WERI-Rb-1 (cell line): ENCODE measurements around the gene IGSF3.
"Not testable (repeated sequence)": the region's sequence is repeated elsewhere in the genome, so short reads cannot be mapped to it uniquely, and the experiment has no call there.

ENCODE experiments used
- DNase-seq: peaks from one replicate; pipeline ENCODE4 v3.0.0-alpha.2; 2020
- H3K27ac ChIP-seq: fragments of 250-450 bp; sonication (Bioruptor Pico); 2 replicates; pipeline ENCODE4 v1.5.1; 2020; ENCODE audit warnings: mild to moderate bottlenecking, moderate library complexity
- H3K27me3 ChIP-seq: fragments of 250-450 bp; sonication (Bioruptor Pico); 2 replicates; pipeline ENCODE4 v1.5.1; 2021; ENCODE audit warnings: mild to moderate bottlenecking, low read depth, moderate library complexity; ENCODE audit not compliant: insufficient read depth, severe bottlenecking
- H3K36me3 ChIP-seq: fragments of 250-450 bp; sonication (Bioruptor Pico); 2 replicates; pipeline ENCODE4 v1.5.1; 2020; ENCODE audit warnings: mild to moderate bottlenecking, moderate library complexity
- H3K4me3 ChIP-seq: 2 replicates; pipeline ENCODE4 v1.5.1; 2011; ENCODE audit warnings: low read depth, mild to moderate bottlenecking, control low read depth, low read length
- H3K9me3 ChIP-seq: fragments of 250-450 bp; sonication (Bioruptor Pico); 2 replicates; pipeline ENCODE4 v1.5.1; 2021; ENCODE audit warnings: mild to moderate bottlenecking, moderate library complexity; ENCODE audit not compliant: severe bottlenecking
- CTCF ChIP-seq: IDR thresholded peaks from 2 replicates; pipeline ENCODE4 v1.5.1; 2011; ENCODE audit warnings: low read depth, mild to moderate bottlenecking, control low read depth, inconsistent platforms, low read length

IGSF3 gene

GRCh38 chr1:116569381-116569670, 98.2 kb downstream of the IGSF3 start:
- H3K4me3 ChIP-seq: no peak overlapping the region
- H3K9me3 ChIP-seq: no peaks in the 10 kb centered on the region
- no peak overlapping the region for H3K27ac ChIP-seq

GRCh38 chr1:116568662-116569380, 98.7 kb downstream of the IGSF3 start:
- Histone ChIP-seq H3K9me3 (no peaks in the 10 kb centered on the region), H3K27me3 (no peaks in the 10 kb centered on the region), H3K4me3 (no peak overlapping the region), H3K27ac (no peak overlapping the region), H3K36me3 (no peaks in the 10 kb centered on the region)
- no peak for TF ChIP-seq CTCF
- no peak for DNase-seq

More at GRCh38 chr1:116569381-116569670, 98.2 kb downstream of the IGSF3 start:
- DNase-seq: no peak
- TF ChIP-seq CTCF: no peak
- no peaks in the 10 kb centered on the region for H3K27me3 ChIP-seq
- H3K36me3 ChIP-seq: no peaks in the 10 kb centered on the region

- Histone ChIP-seq H3K27me3 (no peaks in the 10 kb centered on the region), H3K4me3 (no peak overlapping the region), H3K36me3 (no peaks in the 10 kb centered on the region), H3K9me3 (peaks cover 3% of the 10 kb centered on the region), H3K27ac (no peak overlapping the region)
- DNase-seq: no peak
- no peak for TF ChIP-seq CTCF
These were observed 99.5 kb downstream of the IGSF3 start for GRCh38 chr1:116567790-116568661.

GRCh38 chr1:116565222-116565621, 102.3 kb downstream of the IGSF3 start:
- Histone ChIP-seq H3K4me3 (no peak overlapping the region), H3K27me3 (no peaks in the 10 kb centered on the region), H3K36me3 (no peaks in the 10 kb centered on the region), H3K9me3 (peaks cover 3% of the 10 kb centered on the region), H3K27ac (no peak overlapping the region)
- TF ChIP-seq CTCF: no peak
- no peak for DNase-seq

GRCh38 chr1:116564426-116564825, 103.1 kb downstream of the IGSF3 start:
- Histone ChIP-seq H3K27ac (no peak overlapping the region), H3K4me3 (no peak overlapping the region), H3K36me3 (no peaks in the 10 kb centered on the region), H3K27me3 (no peaks in the 10 kb centered on the region), H3K9me3 (peaks cover 3% of the 10 kb centered on the region)
- DNase-seq: no peak
- no peak for TF ChIP-seq CTCF

- H3K9me3 ChIP-seq, DNase-seq, H3K36me3 ChIP-seq, H3K4me3 ChIP-seq, H3K27me3 ChIP-seq, H3K27ac ChIP-seq: not testable (repeated sequence)
These were observed 105.1 kb downstream of the IGSF3 start for GRCh38 chr1:116562465-116562864.
